ENCODE measurements around the gene ADCY4.

Gene ADCY4

GRCh38 chr14:24367514-24368211 lies 32.8 kb upstream of the ADCY4 start, which contains the start of gene NFATC4:
TSS of gene NFATC4 (plus strand) at chr14:24368184. CDS start at chr14:24368341, 157 bp downstream.
- no peak for DNase-seq (ENCODE audit: low spot score)
- ATAC-seq (ENCODE audit: low read depth), result no peak
- H3K27ac ChIP-seq (ENCODE audit: poor library complexity, severe bottlenecking), result no peak within 1 kb of the TSS
- no peak for TF ChIP-seq CTCF (IDR thresholded peaks at IDR 0.05; ENCODE audit: poor library complexity, severe bottlenecking)
- no peaks in the 10 kb centered on the region for H3K36me3 ChIP-seq (ENCODE audit: low read depth)
- no peaks in the 10 kb centered on the region for H3K9me3 ChIP-seq (ENCODE audit: severe bottlenecking)
- H3K4me3 ChIP-seq (ENCODE audit: severe bottlenecking), result no peak within 1 kb of the TSS
- peaks cover 5% of the 10 kb centered on the region for H3K27me3 ChIP-seq (ENCODE audit: insufficient read depth, poor library complexity, severe bottlenecking)
- H3K4me1 ChIP-seq (ENCODE audit: insufficient read depth, poor library complexity, severe bottlenecking), result peaks cover 9% of the 10 kb centered on the region

- Histone ChIP-seq H3K27ac (ENCODE audit: poor library complexity, severe bottlenecking) (peak overlapping the region; percentile 6), H3K4me3 (ENCODE audit: severe bottlenecking) (peak overlapping the region; percentile 16), H3K36me3 (ENCODE audit: low read depth) (no peaks in the 10 kb centered on the region), H3K27me3 (ENCODE audit: insufficient read depth, poor library complexity, severe bottlenecking) (peaks cover 5% of the 10 kb centered on the region), H3K4me1 (ENCODE audit: insufficient read depth, poor library complexity, severe bottlenecking) (peaks cover 9% of the 10 kb centered on the region), H3K9me3 (ENCODE audit: severe bottlenecking) (no peaks in the 10 kb centered on the region)
- TF ChIP-seq CTCF (IDR thresholded peaks at IDR 0.05; ENCODE audit: poor library complexity, severe bottlenecking), result no peak
- ATAC-seq (ENCODE audit: low read depth) (peak; percentile 56), DNase-seq (ENCODE audit: low spot score) (peak; percentile 80)
Observed at GRCh38 chr14:24366721-24367513, 32.0 kb upstream of the ADCY4 start.

- Histone ChIP-seq H3K36me3 (ENCODE audit: low read depth) (no peaks in the 10 kb centered on the region), H3K4me1 (ENCODE audit: insufficient read depth, poor library complexity, severe bottlenecking) (peaks cover 9% of the 10 kb centered on the region), H3K27me3 (ENCODE audit: insufficient read depth, poor library complexity, severe bottlenecking) (peaks cover 5% of the 10 kb centered on the region), H3K9me3 (ENCODE audit: severe bottlenecking) (no peaks in the 10 kb centered on the region), H3K27ac (ENCODE audit: poor library complexity, severe bottlenecking) (peak overlapping the region; percentile 6), H3K4me3 (ENCODE audit: severe bottlenecking) (peak overlapping the region; percentile 16)
- no peak for TF ChIP-seq CTCF (IDR thresholded peaks at IDR 0.05; ENCODE audit: poor library complexity, severe bottlenecking)
- DNase-seq (ENCODE audit: low spot score) (no peak), ATAC-seq (ENCODE audit: low read depth) (no peak)
Observed at GRCh38 chr14:24366413-24366720, 31.5 kb upstream of the ADCY4 start.

- no peak overlapping the region for H3K4me3 ChIP-seq (ENCODE audit: severe bottlenecking)
- DNase-seq (ENCODE audit: low spot score) (no peak), ATAC-seq (ENCODE audit: low read depth) (peak; percentile 58)
- no peaks in the 10 kb centered on the region for H3K36me3 ChIP-seq (ENCODE audit: low read depth)
- peaks cover 9% of the 10 kb centered on the region for H3K4me1 ChIP-seq (ENCODE audit: insufficient read depth, poor library complexity, severe bottlenecking)
- peak; percentile 56 for TF ChIP-seq CTCF (IDR thresholded peaks at IDR 0.05; ENCODE audit: poor library complexity, severe bottlenecking)
- peaks cover 5% of the 10 kb centered on the region for H3K27me3 ChIP-seq (ENCODE audit: insufficient read depth, poor library complexity, severe bottlenecking)
- peak overlapping the region; percentile 6 for H3K27ac ChIP-seq (ENCODE audit: poor library complexity, severe bottlenecking)
- H3K9me3 ChIP-seq (ENCODE audit: severe bottlenecking), result no peaks in the 10 kb centered on the region
Observed at GRCh38 chr14:24365600-24366412, 30.9 kb upstream of the ADCY4 start.
